Measurements from ENCODE around the gene EMC10. TPM values are rescaled to one million over a fixed set of nuclear protein-coding genes. Genes with fewer than 3 reads are reported as not detected.
"Not testable (repeated sequence)": the region's sequence is repeated elsewhere in the genome, so short reads cannot be mapped to it uniquely, and the experiment has no call there.

The EMC10 gene
- polyA plus RNA-seq, 1 donor: 142 TPM

DNA sequence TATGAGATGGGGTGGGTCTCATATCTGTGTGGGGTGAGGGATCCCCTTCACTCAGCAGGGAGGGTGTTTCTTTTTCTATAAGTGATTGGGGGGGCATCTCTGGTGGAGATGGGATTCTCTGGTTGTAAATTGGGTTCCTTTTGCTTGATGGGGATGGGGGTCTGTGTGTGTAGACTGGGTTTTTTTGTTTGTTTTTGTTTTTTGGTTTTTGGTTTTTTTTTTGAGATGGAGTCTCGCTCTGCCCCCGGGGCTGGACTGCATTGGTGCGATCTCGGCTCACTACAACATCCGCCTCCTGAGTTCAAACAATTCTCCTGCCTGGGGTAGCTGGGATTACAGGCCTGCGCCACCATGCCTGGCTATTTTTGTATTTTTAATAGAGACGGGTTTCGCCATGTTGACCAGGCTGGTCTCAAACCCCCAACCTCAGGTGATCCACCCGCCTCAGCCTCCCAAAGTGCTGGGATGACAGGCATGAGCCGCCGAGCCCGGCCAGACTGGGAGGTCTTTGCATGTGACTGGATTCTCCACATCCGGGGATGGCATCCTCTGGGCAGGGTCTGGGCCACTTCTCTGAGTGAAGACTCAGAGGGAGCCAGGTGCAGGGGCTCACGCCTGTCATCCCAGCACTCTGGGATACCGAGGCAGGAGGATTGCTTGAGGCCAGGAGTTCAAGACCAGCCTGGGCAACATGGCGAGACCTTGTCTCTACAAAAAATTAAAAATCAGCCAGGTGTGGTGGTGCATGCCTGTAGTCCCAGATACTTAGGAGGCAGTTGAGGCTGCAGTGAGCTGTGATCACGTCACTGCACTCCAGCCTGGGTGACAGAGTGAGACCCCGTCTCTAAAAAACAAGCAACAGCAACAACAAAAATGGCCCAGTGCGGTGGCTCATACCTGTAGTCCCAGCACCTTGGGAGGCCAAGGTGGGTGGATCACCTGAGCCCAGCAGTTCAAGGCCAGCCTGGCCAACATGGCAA is 42.8 kb upstream of the EMC10 start:
- no peak overlapping the region for H3K4me3 ChIP-seq (ENCODE audit: low read length)
- no peaks in the 10 kb centered on the region for H3K9me3 ChIP-seq (ENCODE audit: control insufficient read depth, low read depth, low read length)
- peaks cover 51% of the 10 kb centered on the region for H3K27me3 ChIP-seq (ENCODE audit: control insufficient read depth, insufficient read depth, low read length)
- no CpG with 5 or more reads among the region's 19 CpGs for WGBS (ENCODE audit: insufficient coverage, low lambda C conversion rate)
- no peaks in the 10 kb centered on the region for H3K36me3 ChIP-seq (ENCODE audit: control insufficient read depth, insufficient read depth, low read length)
- peaks cover 10% of the 10 kb centered on the region for H3K4me1 ChIP-seq (ENCODE audit: control insufficient read depth, insufficient read depth, low read length)
- DNase-seq: no peak
- H3K27ac ChIP-seq (ENCODE audit: low read length): no peak overlapping the region

GRCh38 chr19:50434525-50434924 is 41.8 kb upstream of the EMC10 start:
- no peak for DNase-seq
- peaks cover 10% of the 10 kb centered on the region for H3K4me1 ChIP-seq (ENCODE audit: control insufficient read depth, insufficient read depth, low read length)
- no peak overlapping the region for H3K4me3 ChIP-seq (ENCODE audit: low read length)
- H3K27me3 ChIP-seq (ENCODE audit: control insufficient read depth, insufficient read depth, low read length): peaks cover 42% of the 10 kb centered on the region
- H3K9me3 ChIP-seq (ENCODE audit: control insufficient read depth, low read depth, low read length): no peaks in the 10 kb centered on the region
- no CpG with 5 or more reads among the region's 12 CpGs for WGBS (ENCODE audit: insufficient coverage, low lambda C conversion rate)
- H3K27ac ChIP-seq (ENCODE audit: low read length): no peak overlapping the region
- no peaks in the 10 kb centered on the region for H3K36me3 ChIP-seq (ENCODE audit: control insufficient read depth, insufficient read depth, low read length)

GRCh38 chr19:50435221-50435620 is 41.1 kb upstream of the EMC10 start:
- Histone ChIP-seq H3K36me3 (ENCODE audit: control insufficient read depth, insufficient read depth, low read length) (no peaks in the 10 kb centered on the region), H3K4me1 (ENCODE audit: control insufficient read depth, insufficient read depth, low read length) (peaks cover 10% of the 10 kb centered on the region), H3K27me3 (ENCODE audit: control insufficient read depth, insufficient read depth, low read length) (peaks cover 37% of the 10 kb centered on the region), H3K27ac (ENCODE audit: low read length) (no peak overlapping the region), H3K9me3 (ENCODE audit: control insufficient read depth, low read depth, low read length) (no peaks in the 10 kb centered on the region), H3K4me3 (ENCODE audit: low read length) (no peak overlapping the region)
- DNase-seq: no peak
- no CpG with 5 or more reads among the region's 17 CpGs for WGBS (ENCODE audit: insufficient coverage, low lambda C conversion rate)

DNA sequence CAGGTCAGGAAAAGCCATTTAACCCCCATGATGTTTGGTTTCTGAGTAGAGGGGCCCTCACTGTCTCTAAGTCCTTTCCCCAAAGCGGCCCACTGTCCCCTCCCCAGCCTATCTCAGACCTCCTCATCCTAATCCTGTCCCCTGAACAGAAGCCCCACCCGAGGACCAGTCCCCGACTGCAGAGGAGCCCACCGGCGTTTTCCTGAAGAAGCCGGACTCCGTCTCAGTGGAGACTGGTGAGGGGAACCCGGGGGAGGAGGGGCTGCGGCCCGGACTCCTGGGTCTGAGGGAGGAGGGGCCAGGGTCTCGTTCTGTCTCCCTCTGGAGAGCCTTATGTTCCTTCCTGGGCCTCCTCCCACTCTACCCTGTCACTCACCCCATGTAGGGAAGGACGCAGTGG is 40.7 kb upstream of the EMC10 start:
- Histone ChIP-seq H3K4me3 (ENCODE audit: low read length) (no peak overlapping the region), H3K27me3 (ENCODE audit: control insufficient read depth, insufficient read depth, low read length) (peaks cover 34% of the 10 kb centered on the region), H3K4me1 (ENCODE audit: control insufficient read depth, insufficient read depth, low read length) (peaks cover 10% of the 10 kb centered on the region), H3K36me3 (ENCODE audit: control insufficient read depth, insufficient read depth, low read length) (no peaks in the 10 kb centered on the region), H3K27ac (ENCODE audit: low read length) (no peak overlapping the region), H3K9me3 (ENCODE audit: control insufficient read depth, low read depth, low read length) (no peaks in the 10 kb centered on the region)
- no CpG with 5 or more reads among the region's 12 CpGs for WGBS (ENCODE audit: insufficient coverage, low lambda C conversion rate)
- no peak for DNase-seq

DNA sequence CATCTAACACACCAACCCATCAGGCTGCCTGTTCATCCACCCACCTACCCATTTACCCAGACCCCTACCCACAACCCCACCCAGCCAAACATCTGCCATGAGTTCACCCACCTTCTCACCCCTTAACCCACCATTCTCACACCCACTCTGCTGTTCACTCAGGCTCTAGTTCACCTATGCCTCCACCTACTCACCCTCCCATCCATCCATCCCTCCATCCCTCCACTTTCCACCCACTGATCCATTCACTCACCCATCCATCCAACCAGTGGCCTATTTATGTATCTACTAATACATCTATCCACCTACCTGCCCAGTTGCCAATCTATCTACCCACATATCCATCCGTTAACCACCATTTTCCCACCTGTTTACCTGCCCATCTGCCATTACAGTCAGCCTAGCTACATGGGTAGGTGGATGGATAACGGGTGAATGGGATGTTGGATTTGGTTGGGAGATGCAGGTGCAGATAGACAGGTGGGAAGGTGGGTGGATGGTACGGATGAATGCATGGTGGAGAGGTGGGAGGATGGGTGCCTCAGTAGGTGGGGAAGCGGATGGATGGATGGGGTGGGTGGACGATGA is 38.4 kb upstream of the EMC10 start:
- DNase-seq: no peak
- 100% methylated on average over 1 of the region's 5 CpGs for WGBS (ENCODE audit: insufficient coverage, low lambda C conversion rate)
- Histone ChIP-seq H3K9me3 (ENCODE audit: control insufficient read depth, low read depth, low read length) (no peaks in the 10 kb centered on the region), H3K36me3 (ENCODE audit: control insufficient read depth, insufficient read depth, low read length) (no peaks in the 10 kb centered on the region), H3K4me1 (ENCODE audit: control insufficient read depth, insufficient read depth, low read length) (no peaks in the 10 kb centered on the region), H3K27ac (ENCODE audit: low read length) (no peak overlapping the region), H3K27me3 (ENCODE audit: control insufficient read depth, insufficient read depth, low read length) (peaks cover 16% of the 10 kb centered on the region), H3K4me3 (ENCODE audit: low read length) (no peak overlapping the region)

- DNase-seq; H3K36me3 ChIP-seq (ENCODE audit: control insufficient read depth, insufficient read depth, low read length); H3K4me1 ChIP-seq (ENCODE audit: control insufficient read depth, insufficient read depth, low read length); H3K9me3 ChIP-seq (ENCODE audit: control insufficient read depth, low read depth, low read length); H3K27me3 ChIP-seq (ENCODE audit: control insufficient read depth, insufficient read depth, low read length); H3K27ac ChIP-seq (ENCODE audit: low read length); H3K4me3 ChIP-seq (ENCODE audit: low read length): not testable (repeated sequence)
- whole genome bisulfite sequencing (ENCODE audit: insufficient coverage, low lambda C conversion rate): 100% methylated on average over 1 of the region's 2 CpGs
Observed at GRCh38 chr19:50439130-50439529, 37.2 kb upstream of the EMC10 start.

GRCh38 chr19:50444059-50444458 is 32.2 kb upstream of the EMC10 start:
- no peak overlapping the region for H3K27ac ChIP-seq (ENCODE audit: low read length)
- H3K4me3 ChIP-seq (ENCODE audit: low read length): no peak overlapping the region
- WGBS (ENCODE audit: insufficient coverage, low lambda C conversion rate): 100% methylated on average over 1 of the region's 1 CpG
- no peaks in the 10 kb centered on the region for H3K9me3 ChIP-seq (ENCODE audit: control insufficient read depth, low read depth, low read length)
- no peak for DNase-seq
- no peaks in the 10 kb centered on the region for H3K27me3 ChIP-seq (ENCODE audit: control insufficient read depth, insufficient read depth, low read length)
- H3K36me3 ChIP-seq (ENCODE audit: control insufficient read depth, insufficient read depth, low read length): no peaks in the 10 kb centered on the region
- H3K4me1 ChIP-seq (ENCODE audit: control insufficient read depth, insufficient read depth, low read length): no peaks in the 10 kb centered on the region

GRCh38 chr19:50447053-50447452 is 29.3 kb upstream of the EMC10 start:
- WGBS (ENCODE audit: insufficient coverage, low lambda C conversion rate): no CpG with 5 or more reads among the region's 5 CpGs
- H3K27ac ChIP-seq (ENCODE audit: low read length): no peak overlapping the region
- no peak overlapping the region for H3K4me3 ChIP-seq (ENCODE audit: low read length)
- no peaks in the 10 kb centered on the region for H3K4me1 ChIP-seq (ENCODE audit: control insufficient read depth, insufficient read depth, low read length)
- H3K27me3 ChIP-seq (ENCODE audit: control insufficient read depth, insufficient read depth, low read length): peaks cover 6% of the 10 kb centered on the region
- no peak for DNase-seq
- H3K9me3 ChIP-seq (ENCODE audit: control insufficient read depth, low read depth, low read length): no peaks in the 10 kb centered on the region
- H3K36me3 ChIP-seq (ENCODE audit: control insufficient read depth, insufficient read depth, low read length): no peaks in the 10 kb centered on the region

DNA sequence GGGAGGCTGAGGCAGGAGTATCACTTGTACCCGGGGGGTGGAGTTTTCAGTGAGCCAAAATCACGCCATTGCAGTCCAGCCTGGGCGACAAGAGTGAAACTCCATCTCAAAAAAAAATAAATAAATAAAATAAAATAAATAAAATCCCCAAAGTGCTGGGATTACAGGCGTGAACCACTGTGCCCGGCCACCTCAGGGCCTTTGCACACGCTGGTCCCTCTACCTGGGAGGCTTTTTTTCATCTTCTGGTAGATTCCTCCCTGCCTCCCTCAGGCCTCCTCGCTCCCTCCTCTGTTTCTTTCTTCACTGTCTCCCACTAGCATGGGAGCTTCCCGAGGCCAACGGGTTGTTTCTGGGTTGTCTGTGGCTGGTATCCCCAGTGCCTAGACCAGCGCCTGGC is 28.6 kb upstream of the EMC10 start:
- H3K27ac ChIP-seq (ENCODE audit: low read length): no peak overlapping the region
- H3K4me1 ChIP-seq (ENCODE audit: control insufficient read depth, insufficient read depth, low read length): no peaks in the 10 kb centered on the region
- WGBS (ENCODE audit: insufficient coverage, low lambda C conversion rate): 94% methylated on average over 5 of the region's 10 CpGs
- H3K4me3 ChIP-seq (ENCODE audit: low read length): no peak overlapping the region
- no peak for DNase-seq
- peaks cover 6% of the 10 kb centered on the region for H3K27me3 ChIP-seq (ENCODE audit: control insufficient read depth, insufficient read depth, low read length)
- H3K36me3 ChIP-seq (ENCODE audit: control insufficient read depth, insufficient read depth, low read length): no peaks in the 10 kb centered on the region
- H3K9me3 ChIP-seq (ENCODE audit: control insufficient read depth, low read depth, low read length): no peaks in the 10 kb centered on the region

DNA sequence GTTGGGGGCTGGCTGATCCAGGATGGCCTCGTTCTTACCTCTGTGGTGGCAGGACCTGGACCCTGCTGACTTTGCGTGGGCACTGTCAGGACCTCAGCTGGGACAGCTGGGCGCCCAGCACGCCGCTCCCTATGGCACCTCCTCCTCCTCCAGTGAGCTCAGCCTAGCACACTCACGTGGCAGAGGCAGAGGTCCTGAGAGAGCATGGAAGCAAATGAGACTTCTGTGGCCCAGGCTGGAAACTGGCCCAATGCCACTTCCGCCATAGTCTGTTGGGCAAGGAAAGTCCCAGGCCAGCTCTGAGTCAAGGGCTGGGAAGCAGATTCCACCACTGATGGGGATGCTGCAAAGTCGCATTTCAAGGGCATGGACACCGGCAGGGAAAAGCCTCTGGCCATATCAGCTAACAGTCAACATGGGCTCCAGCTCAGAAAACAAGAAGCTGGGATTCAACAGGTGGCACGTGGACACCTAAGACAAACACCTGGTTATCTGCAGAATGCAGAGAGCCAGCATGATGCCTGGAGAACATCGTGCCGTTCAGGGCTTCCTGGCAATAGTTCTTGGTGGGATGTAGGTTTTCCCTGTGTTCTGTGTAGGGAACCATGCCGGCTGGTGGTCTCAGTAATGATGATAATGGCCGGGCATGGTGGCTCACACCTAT is 26.9 kb upstream of the EMC10 start:
- WGBS (ENCODE audit: insufficient coverage, low lambda C conversion rate): no CpG with 5 or more reads among the region's 14 CpGs
- no peaks in the 10 kb centered on the region for H3K4me1 ChIP-seq (ENCODE audit: control insufficient read depth, insufficient read depth, low read length)
- H3K27ac ChIP-seq (ENCODE audit: low read length): no peak overlapping the region
- no peaks in the 10 kb centered on the region for H3K9me3 ChIP-seq (ENCODE audit: control insufficient read depth, low read depth, low read length)
- DNase-seq: no peak
- no peak overlapping the region for H3K4me3 ChIP-seq (ENCODE audit: low read length)
- H3K27me3 ChIP-seq (ENCODE audit: control insufficient read depth, insufficient read depth, low read length): peaks cover 6% of the 10 kb centered on the region
- H3K36me3 ChIP-seq (ENCODE audit: control insufficient read depth, insufficient read depth, low read length): no peaks in the 10 kb centered on the region

Measured in large intestine (tissue), 3 donors.